DOHH2 (cell line): Measurements from ENCODE around the gene RLN2.

Experiments used
- EZH2phosphoT487 ChIP-seq: fragments of 200-600 bp; sonication (generic); IDR thresholded peaks from 2 replicates; pipeline ENCODE4 v1.6.1; 2017; ENCODE audit warnings: borderline replicate concordance, mild to moderate bottlenecking, antibody characterized with exemption, low read length, moderate library complexity, mixed read lengths
- TF ChIP-seq, protein P1 (sequence below): fragments of 200-600 bp; sonication (generic); IDR thresholded peaks from one replicate; pipeline ENCODE4 v1.5.1; 2014; ENCODE audit warnings: antibody characterized with exemption, mild to moderate bottlenecking, low read depth, low read length; ENCODE audit not compliant: poor library complexity, severe bottlenecking

DNA sequence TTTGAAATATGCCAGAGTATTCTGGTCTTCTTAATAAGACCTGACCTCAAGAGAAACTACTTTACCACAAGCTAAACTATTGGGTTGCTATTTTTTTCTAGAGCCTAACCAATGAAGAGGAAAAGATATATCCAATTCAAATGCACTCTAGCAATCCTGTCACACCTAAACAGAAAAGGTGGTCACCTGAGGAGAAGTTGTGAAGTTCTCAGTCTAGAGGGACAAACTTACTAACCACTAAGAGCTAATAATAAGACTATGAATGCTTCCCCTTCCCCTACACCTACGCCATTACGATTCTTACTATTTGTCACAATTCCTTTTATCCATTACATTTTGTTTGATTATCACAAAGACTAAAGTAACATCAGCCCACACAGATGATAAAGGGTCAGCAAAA lies 29.7 kb downstream of the RLN2 start:
- TF ChIP-seq, protein P1, sequence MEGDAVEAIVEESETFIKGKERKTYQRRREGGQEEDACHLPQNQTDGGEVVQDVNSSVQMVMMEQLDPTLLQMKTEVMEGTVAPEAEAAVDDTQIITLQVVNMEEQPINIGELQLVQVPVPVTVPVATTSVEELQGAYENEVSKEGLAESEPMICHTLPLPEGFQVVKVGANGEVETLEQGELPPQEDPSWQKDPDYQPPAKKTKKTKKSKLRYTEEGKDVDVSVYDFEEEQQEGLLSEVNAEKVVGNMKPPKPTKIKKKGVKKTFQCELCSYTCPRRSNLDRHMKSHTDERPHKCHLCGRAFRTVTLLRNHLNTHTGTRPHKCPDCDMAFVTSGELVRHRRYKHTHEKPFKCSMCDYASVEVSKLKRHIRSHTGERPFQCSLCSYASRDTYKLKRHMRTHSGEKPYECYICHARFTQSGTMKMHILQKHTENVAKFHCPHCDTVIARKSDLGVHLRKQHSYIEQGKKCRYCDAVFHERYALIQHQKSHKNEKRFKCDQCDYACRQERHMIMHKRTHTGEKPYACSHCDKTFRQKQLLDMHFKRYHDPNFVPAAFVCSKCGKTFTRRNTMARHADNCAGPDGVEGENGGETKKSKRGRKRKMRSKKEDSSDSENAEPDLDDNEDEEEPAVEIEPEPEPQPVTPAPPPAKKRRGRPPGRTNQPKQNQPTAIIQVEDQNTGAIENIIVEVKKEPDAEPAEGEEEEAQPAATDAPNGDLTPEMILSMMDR: no peak
- TF ChIP-seq EZH2phosphoT487: no peak
